ENCODE measurements around the gene DNAAF3. TPM values are rescaled to one million over a fixed set of nuclear protein-coding genes. Genes with fewer than 3 reads are reported as not detected.
A peak's percentile ranks its signal among the peaks of the same experiment; 100 is the strongest.

DNAAF3 gene
- total RNA-seq, 1 donor: not detected

DNA sequence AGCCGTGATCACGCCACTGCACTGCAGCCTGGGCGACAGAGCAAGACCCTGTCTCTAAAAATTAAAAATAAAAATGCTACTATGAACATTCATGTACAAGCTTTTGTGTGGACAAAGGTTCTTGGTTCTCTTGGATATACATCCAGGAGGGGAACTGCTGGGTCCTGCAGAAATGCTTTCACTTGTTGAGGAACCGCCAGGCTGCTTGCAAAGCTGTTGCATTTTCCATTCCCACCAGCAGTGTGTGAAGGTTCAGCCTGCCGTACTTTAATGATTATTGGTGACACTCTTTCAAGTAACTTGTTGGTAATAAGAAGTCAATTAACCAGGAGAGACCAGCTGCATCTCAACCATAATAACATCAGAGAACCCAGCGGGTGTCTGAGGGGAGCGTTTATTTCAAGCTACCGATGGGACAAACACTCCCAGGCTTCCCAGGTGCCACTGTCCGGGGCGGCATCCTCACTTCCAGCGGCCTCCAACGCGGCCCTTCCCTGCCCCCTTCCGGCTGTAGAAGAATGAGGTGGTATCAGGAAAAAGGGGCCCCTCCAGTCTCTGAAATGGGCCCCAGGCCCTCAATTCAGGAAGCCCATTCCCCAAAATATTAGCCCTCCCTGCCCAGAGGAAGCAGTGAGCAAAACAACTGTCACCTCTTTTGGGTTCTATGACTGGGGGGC lies 33.8 kb downstream of the DNAAF3 start:
- TF ChIP-seq, protein P1, sequence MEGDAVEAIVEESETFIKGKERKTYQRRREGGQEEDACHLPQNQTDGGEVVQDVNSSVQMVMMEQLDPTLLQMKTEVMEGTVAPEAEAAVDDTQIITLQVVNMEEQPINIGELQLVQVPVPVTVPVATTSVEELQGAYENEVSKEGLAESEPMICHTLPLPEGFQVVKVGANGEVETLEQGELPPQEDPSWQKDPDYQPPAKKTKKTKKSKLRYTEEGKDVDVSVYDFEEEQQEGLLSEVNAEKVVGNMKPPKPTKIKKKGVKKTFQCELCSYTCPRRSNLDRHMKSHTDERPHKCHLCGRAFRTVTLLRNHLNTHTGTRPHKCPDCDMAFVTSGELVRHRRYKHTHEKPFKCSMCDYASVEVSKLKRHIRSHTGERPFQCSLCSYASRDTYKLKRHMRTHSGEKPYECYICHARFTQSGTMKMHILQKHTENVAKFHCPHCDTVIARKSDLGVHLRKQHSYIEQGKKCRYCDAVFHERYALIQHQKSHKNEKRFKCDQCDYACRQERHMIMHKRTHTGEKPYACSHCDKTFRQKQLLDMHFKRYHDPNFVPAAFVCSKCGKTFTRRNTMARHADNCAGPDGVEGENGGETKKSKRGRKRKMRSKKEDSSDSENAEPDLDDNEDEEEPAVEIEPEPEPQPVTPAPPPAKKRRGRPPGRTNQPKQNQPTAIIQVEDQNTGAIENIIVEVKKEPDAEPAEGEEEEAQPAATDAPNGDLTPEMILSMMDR (IDR thresholded peaks at IDR 0.05; ENCODE audit: insufficient read depth, low read depth, low read length): peak; percentile 30
- DNase-seq (ENCODE audit: low read depth): no peak
- no peak overlapping the region for H3K4me3 ChIP-seq (ENCODE audit: low read depth, low read length)

DNA sequence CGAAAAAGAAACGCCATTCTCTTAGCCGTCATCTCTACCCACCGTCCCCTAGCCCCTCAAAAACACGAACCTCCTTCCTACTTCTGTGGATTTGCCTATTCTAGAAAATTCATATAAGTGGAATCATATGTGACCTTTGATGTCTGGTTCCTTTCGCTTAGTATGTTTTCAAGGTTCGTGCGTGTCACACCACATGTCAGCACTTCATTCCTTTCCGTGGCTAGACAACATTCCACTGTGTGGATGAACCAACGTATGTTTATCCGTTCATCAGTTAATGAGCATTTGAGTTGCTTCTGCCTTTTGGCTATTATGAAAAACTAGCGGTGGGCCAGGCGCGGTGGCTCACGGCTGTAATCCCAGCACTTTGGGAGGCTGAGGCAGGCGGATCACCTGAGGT lies 35.0 kb downstream of the DNAAF3 start:
- TF ChIP-seq, protein P1 (IDR thresholded peaks at IDR 0.05; ENCODE audit: insufficient read depth, low read depth, low read length): no peak
- H3K4me3 ChIP-seq (ENCODE audit: low read depth, low read length): no peak overlapping the region
- no peak for DNase-seq (ENCODE audit: low read depth)

DNA sequence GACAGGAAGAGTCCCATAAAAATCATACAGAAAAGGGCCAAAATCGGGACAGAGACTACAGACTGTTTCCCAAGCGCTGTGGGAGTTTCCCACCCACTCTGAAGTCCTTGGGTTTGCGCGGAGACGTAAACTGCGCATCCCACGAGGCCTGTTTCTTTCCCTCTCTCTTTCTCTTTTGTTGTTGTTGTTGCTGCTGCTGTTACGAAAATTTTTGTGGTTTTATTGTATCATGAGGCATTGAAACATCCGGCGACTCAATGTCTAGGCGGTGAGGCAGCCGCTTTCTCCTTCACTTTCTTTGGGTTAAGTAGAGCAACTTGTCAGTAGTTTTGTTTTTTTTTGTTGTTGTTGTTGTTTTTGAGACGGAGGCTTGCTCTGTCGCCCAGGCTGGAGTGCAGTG lies 47.4 kb downstream of the DNAAF3 start:
- TF ChIP-seq, protein P1 (IDR thresholded peaks at IDR 0.05; ENCODE audit: insufficient read depth, low read depth, low read length): no peak
- DNase-seq (ENCODE audit: low read depth): no peak
- H3K4me3 ChIP-seq (ENCODE audit: low read depth, low read length): no peak overlapping the region

DNA sequence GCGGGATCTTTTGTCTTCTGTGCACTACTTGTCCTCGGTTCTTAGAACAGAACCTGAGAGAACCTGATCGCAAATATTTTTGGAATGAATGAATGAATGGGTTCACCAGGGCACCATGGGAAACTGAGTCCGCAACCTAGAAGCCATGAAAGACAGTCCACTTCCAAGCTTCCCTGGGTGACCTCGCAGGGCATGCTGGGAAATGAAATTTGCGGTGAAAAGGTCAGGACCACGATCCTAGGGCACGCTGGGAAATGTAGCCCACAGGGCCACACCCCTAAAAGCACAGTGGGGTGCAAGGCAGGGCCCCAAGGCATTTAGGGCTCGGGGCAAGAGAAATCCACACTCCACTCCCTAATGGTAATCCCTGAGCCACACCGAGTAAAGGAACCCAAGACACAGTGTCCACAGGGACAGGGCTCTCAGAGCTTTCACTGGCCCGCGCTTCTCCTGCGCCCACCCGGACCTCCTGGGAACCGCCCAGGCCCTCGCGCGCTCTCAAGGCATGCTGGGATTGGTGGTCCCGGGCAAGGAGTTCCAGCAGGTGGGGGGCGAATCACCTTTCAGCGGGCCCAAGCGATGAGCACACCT lies 47.9 kb downstream of the DNAAF3 start:
- DNase-seq (ENCODE audit: low read depth): no peak
- TF ChIP-seq, protein P1 (IDR thresholded peaks at IDR 0.05; ENCODE audit: insufficient read depth, low read depth, low read length): no peak
- peak overlapping the region; percentile 74 for H3K4me3 ChIP-seq (ENCODE audit: low read depth, low read length)

DNA sequence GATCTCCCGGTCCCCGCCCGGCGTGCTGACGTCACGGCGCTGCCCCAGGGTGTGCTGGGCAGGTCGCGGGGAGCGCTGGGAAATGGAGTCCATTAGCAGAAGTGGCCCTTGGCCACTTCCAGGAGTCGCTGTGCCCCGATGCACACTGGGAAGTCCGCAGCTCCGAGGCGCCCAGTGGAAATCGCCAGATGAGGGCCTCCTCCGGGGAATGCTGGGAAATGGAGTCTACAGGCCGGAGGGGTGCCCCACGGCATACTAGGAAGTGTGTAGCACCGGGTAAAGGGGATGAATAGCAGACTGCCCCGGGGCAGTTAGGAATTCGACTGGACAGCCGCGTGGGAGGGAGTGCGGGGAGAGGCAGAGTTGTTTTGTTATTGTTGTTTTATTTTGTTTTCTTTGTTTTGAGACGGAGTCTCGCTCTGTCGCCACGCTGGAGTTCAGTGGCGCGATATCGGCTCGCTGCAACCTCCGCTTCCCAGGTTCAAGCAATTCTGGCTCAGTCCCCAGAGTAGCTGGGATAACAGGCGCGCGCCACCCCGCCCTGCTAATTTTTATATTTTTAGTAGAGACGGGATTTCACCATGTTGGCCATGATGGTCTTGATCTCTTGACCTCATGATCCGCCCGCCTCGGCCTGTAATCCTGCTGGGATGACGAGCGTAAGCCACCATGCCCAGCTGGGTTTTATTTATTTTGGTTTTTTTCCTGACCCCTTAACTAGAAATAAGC lies 48.6 kb downstream of the DNAAF3 start:
- TF ChIP-seq, protein P1 (IDR thresholded peaks at IDR 0.05; ENCODE audit: insufficient read depth, low read depth, low read length): no peak
- DNase-seq (ENCODE audit: low read depth): peak; percentile 99
- H3K4me3 ChIP-seq (ENCODE audit: low read depth, low read length): peak overlapping the region; percentile 82

DNA sequence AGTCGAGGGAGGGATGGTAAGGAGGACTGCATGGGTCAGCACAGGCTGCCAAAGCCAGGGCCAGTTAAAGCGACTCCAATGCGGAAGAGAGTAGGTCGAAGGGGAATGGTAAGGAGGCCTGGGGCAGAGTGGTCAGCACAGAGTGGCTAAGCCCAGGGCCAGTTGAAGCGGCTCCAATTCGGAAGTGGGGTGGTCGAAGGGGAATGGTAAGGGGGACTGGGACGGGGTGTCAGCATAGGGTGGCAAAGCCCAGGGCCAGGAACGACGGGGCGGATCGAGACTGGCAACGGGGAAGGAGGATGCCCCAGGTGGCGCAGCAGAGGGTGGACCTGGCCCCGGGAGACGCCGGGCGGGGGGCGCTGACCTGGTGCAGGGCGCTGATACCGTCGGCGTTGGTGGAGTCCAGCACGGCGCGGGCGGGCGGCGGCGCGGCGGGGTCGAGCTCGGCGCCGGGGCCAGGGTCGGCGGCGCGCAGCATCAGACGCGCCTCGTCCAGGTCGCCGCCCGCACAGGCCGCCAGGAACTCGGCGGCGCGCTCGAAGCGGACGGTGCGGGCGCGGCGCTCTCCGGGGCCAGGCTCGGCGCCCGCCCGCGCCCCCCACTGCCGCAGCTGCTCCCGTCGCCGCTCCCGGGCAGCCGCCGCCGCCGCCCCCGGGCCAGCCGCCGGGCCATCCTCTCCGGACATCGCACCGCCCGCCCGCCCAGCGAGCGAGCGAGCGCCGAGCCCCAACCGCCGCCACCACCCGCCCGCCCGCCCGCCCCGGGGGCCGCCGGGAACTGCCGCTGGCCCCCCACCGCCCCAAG lies 49.4 kb downstream of the DNAAF3 start, which contains the start of gene PPP1R12C:
PPP1R12C (minus strand) TSS at position 779 of the 804 bp plus-strand sequence; CDS start at position 685, 94 bp downstream.
- DNase-seq (ENCODE audit: low read depth): peak; percentile 13
- H3K4me3 ChIP-seq (ENCODE audit: low read depth, low read length): peak within 1 kb of the TSS; percentile 82
- TF ChIP-seq, protein P1 (IDR thresholded peaks at IDR 0.05; ENCODE audit: insufficient read depth, low read depth, low read length): no peak

Data from fibroblast of villous mesenchyme (primary cell).